Fibroblast of lung (primary cell): ENCODE results near the gene MYO18B. TPM values are rescaled to one million over a fixed set of nuclear protein-coding genes. Genes with fewer than 3 reads are reported as not detected.
"Not testable (repeated sequence)": the region's sequence is repeated elsewhere in the genome, so short reads cannot be mapped to it uniquely, and the experiment has no call there.

ENCODE experiments used
- DNase-seq, 2 donors: peaks; one replicate each; pipeline versions ENCODE4 v3.0.0 to v3.0.0-alpha.2; 2010; ENCODE audit warnings: low read depth in 2 of 2
- H2AFZ ChIP-seq: 2 replicates; pipeline ENCODE4 v1.5.1; 2012; ENCODE audit warnings: low read length, control low read depth, inconsistent platforms
- H3K27ac ChIP-seq: 2 replicates; pipeline ENCODE4 v1.5.1; 2011; ENCODE audit warnings: low read length, control low read depth; ENCODE audit not compliant: insufficient read depth
- H3K27me3 ChIP-seq: 2 replicates; pipeline ENCODE4 v1.5.1; 2011; ENCODE audit warnings: mild to moderate bottlenecking, low read length; ENCODE audit not compliant: control insufficient read depth, insufficient read depth
- H3K36me3 ChIP-seq: 2 replicates; pipeline ENCODE4 v1.5.1; 2011; ENCODE audit warnings: low read length; ENCODE audit not compliant: control insufficient read depth, insufficient read depth
- H3K4me1 ChIP-seq: 2 replicates; pipeline ENCODE4 v1.5.1; 2011; ENCODE audit warnings: low read length; ENCODE audit not compliant: control insufficient read depth, insufficient read depth; ENCODE audit errors: extremely low read depth
- H3K4me2 ChIP-seq: 2 replicates; pipeline ENCODE4 v1.5.1; 2011; ENCODE audit warnings: low read length, control low read depth; ENCODE audit not compliant: insufficient read depth; ENCODE audit errors: extremely low read depth
- H3K4me3 ChIP-seq, 4 experiments: fragments of 200-600 bp in 1 of 4; sonication (generic) in 1 of 4; replicated peaks in 1 of 4; 2 replicates each; pipeline ENCODE4 v1.5.1; 2011 to 2016; ENCODE audit warnings: low read length in 4 of 4, low read depth in 3 of 4, mild to moderate bottlenecking in 3 of 4, control low read depth in 2 of 4, inconsistent platforms in 1 of 4, mixed read lengths in 1 of 4; ENCODE audit not compliant: insufficient read depth in 1 of 4; ENCODE audit errors: control extremely low read depth in 1 of 4
- H3K79me2 ChIP-seq: 2 replicates; pipeline ENCODE4 v1.5.1; 2012; ENCODE audit warnings: mild to moderate bottlenecking, low read length, inconsistent platforms; ENCODE audit not compliant: control insufficient read depth, insufficient read depth
- H3K9ac ChIP-seq: 2 replicates; pipeline ENCODE4 v1.5.1; 2011; ENCODE audit warnings: mild to moderate bottlenecking, low read length, control low read depth; ENCODE audit not compliant: insufficient read depth
- H3K9me3 ChIP-seq: 2 replicates; pipeline ENCODE4 v1.5.1; 2012; ENCODE audit warnings: low read depth, low read length; ENCODE audit not compliant: control insufficient read depth, insufficient read depth
- H4K20me1 ChIP-seq: 2 replicates; pipeline ENCODE4 v1.5.1; 2011; ENCODE audit warnings: low read length; ENCODE audit not compliant: control insufficient read depth, insufficient read depth; ENCODE audit errors: extremely low read depth
- EZH2 ChIP-seq: IDR thresholded peaks from 2 replicates; pipeline ENCODE4 v1.5.1; 2012; ENCODE audit warnings: low read length, control low read depth, mild to moderate bottlenecking; ENCODE audit errors: missing control alignments
- polyA plus RNA-seq, 2 donors: library from polyadenylated mRNA; depleted of rRNA in 1 of 2; stranded (reverse) in 1 of 2; unstranded in 1 of 2; fragments of >200 nt; gene quantifications; 2 replicates each; pipeline ENCODE4 v1.2.1, GENCODE V29; 2011 to 2012; ENCODE audit warnings: missing spikeins in 1 of 2
- total RNA-seq: library from RNA; depleted of rRNA; stranded (reverse); fragments of >200 nt; gene quantifications from 2 replicates; pipeline ENCODE4 v1.2.1, GENCODE V29; 2014
- TF ChIP-seq, protein P1 (sequence below), 2 donors: IDR thresholded peaks in 1 of 2; conservative IDR thresholded peaks in 1 of 2; 1 replicate in 1 of 2; 2 replicates in 1 of 2; pipeline ENCODE4 v1.5.1; 2011 to 2012; ENCODE audit warnings: low read length in 2 of 2, control low read depth in 1 of 2, inconsistent platforms in 1 of 2, low read depth in 1 of 2, mild to moderate bottlenecking in 1 of 2

MYO18B gene
- total and polyA plus RNA-seq, 2 donors (not counting 1 experiment from before 2014, with no cell fraction given): 0.17 TPM; not detected in 1

DNA sequence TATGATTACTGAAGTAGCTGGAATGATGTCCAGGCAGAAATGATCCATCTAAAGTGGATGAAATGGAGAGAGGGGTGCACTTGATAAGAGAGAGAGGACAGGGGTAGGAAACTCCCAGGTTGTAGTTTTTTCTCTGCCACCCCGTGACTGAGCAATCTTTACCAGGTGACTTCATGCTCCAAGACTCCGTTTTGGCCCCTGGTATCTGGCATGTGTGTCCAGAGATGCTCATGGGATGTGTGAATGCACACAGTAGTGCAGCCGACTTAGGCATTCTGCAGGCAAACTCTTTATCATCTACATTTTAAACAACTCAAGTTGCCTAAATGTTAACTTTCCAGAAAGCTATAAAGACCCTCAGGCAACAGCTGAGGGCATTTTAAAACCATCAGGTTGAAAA lies 238.0 kb downstream of the MYO18B start:
- H3K4me3 ChIP-seq: no peak overlapping the region
- H3K9me3 ChIP-seq: no peaks in the 10 kb centered on the region
- no peak overlapping the region for H2AFZ ChIP-seq
- no peak for TF ChIP-seq EZH2
- TF ChIP-seq, protein P1, sequence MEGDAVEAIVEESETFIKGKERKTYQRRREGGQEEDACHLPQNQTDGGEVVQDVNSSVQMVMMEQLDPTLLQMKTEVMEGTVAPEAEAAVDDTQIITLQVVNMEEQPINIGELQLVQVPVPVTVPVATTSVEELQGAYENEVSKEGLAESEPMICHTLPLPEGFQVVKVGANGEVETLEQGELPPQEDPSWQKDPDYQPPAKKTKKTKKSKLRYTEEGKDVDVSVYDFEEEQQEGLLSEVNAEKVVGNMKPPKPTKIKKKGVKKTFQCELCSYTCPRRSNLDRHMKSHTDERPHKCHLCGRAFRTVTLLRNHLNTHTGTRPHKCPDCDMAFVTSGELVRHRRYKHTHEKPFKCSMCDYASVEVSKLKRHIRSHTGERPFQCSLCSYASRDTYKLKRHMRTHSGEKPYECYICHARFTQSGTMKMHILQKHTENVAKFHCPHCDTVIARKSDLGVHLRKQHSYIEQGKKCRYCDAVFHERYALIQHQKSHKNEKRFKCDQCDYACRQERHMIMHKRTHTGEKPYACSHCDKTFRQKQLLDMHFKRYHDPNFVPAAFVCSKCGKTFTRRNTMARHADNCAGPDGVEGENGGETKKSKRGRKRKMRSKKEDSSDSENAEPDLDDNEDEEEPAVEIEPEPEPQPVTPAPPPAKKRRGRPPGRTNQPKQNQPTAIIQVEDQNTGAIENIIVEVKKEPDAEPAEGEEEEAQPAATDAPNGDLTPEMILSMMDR (conservative IDR thresholded peaks at IDR 0.05 in 1 of 2, IDR thresholded peaks at IDR 0.05 in 1 of 2; ENCODE audit: low read depth in 1 of 2, low read length in 2 of 2): no peak
- no peak for DNase-seq
- no peak overlapping the region for H3K27ac ChIP-seq
- no peaks in the 10 kb centered on the region for H3K4me1 ChIP-seq
- no peaks in the 10 kb centered on the region for H3K36me3 ChIP-seq
- no peaks in the 10 kb centered on the region for H3K79me2 ChIP-seq
- H3K9ac ChIP-seq: no peak overlapping the region
- H3K4me2 ChIP-seq: no peak overlapping the region
- H3K27me3 ChIP-seq: no peaks in the 10 kb centered on the region
- no peaks in the 10 kb centered on the region for H4K20me1 ChIP-seq

DNA sequence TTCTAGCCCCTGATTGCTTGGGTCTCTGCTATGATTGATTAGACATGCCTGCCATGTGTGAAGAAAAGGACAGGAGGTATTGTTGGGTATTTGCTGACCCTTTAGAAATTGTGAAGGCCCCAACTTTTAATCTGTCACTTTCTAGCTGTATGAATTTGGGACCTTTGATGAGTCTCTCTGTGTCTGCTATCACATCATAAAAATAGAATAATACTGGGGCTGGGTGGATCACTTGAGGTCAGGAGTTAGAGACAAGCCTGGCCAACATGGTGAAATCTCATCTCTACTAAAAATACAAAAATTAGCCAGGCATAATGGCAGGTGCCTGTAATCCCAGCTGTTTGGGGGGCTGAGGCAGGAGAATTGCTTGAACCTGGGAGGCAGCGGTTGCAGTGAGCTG lies 242.9 kb downstream of the MYO18B start:
- H3K4me1 ChIP-seq, H3K9me3 ChIP-seq, H3K27me3 ChIP-seq, H3K36me3 ChIP-seq, H3K27ac ChIP-seq, H3K9ac ChIP-seq, H3K79me2 ChIP-seq, H2AFZ ChIP-seq, H3K4me3 ChIP-seq, H4K20me1 ChIP-seq, DNase-seq, H3K4me2 ChIP-seq: not testable (repeated sequence)

DNA sequence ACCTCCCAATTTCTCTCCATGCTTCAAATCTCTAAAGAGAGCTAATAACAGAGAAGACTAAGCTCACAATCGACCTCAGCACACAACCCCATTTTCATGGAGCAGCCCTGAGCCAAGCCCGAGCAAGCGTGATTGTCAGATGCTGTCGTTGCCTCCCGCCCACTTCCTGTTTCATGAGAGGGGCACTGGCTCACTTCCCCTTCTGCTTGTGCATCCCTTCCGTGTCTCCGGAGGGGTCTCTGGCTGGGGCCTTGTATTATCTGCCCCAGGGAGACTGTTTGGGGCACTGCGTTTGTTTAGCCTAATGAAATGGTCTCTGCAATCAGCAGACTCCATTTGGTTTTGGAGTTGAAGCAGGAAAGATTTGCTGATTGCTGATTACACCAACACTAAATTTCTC lies 246.0 kb downstream of the MYO18B start:
- no peak overlapping the region for H3K9ac ChIP-seq
- no peak overlapping the region for H2AFZ ChIP-seq
- no peaks in the 10 kb centered on the region for H3K9me3 ChIP-seq
- H3K27ac ChIP-seq: no peak overlapping the region
- no peaks in the 10 kb centered on the region for H3K27me3 ChIP-seq
- DNase-seq: no peak
- H3K36me3 ChIP-seq: no peaks in the 10 kb centered on the region
- H3K4me2 ChIP-seq: no peak overlapping the region
- H4K20me1 ChIP-seq: no peaks in the 10 kb centered on the region
- TF ChIP-seq EZH2: no peak
- TF ChIP-seq, protein P1 (conservative IDR thresholded peaks at IDR 0.05 in 1 of 2, IDR thresholded peaks at IDR 0.05 in 1 of 2; ENCODE audit: low read depth in 1 of 2, low read length in 2 of 2): no peak
- H3K4me3 ChIP-seq: no peak overlapping the region
- H3K79me2 ChIP-seq: no peaks in the 10 kb centered on the region
- no peaks in the 10 kb centered on the region for H3K4me1 ChIP-seq
